CD4-positive, alpha-beta T cell treated with Interleukin-2 at 100 ng/mL for 4 hours (primary cell): Measurements from ENCODE around the gene VTI1A.

Experiments used
- DNase-seq: peaks from one replicate; pipeline ENCODE4 v3.0.0-alpha.2; 2020; ENCODE audit warnings: low spot score

Gene VTI1A

DNA sequence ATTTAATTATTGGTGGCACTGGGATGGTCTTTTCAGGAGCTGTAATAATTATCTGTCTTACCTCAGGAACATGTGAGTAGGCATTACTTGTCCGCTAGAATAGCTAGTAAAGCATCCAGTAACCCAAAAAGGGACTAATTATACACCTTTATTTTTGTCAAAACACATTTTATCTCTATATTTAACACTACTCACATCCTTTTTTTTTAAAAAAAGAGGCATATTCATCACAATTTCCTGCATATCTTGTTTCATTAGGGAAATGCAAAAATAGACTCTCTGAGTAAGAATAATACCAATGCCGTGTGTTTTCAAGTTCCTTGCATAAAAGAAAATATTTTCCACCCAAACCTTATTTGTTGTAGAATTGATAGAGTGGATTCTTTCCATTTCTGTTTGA lies 99.5 kb downstream of the VTI1A start:
- no peak for DNase-seq

- DNase-seq, result no peak
Measured at GRCh38 chr10:112548535-112549276, 101.7 kb downstream of the VTI1A start.

- DNase-seq, result no peak
Measured at GRCh38 chr10:112552593-112553110, 105.6 kb downstream of the VTI1A start.

DNA sequence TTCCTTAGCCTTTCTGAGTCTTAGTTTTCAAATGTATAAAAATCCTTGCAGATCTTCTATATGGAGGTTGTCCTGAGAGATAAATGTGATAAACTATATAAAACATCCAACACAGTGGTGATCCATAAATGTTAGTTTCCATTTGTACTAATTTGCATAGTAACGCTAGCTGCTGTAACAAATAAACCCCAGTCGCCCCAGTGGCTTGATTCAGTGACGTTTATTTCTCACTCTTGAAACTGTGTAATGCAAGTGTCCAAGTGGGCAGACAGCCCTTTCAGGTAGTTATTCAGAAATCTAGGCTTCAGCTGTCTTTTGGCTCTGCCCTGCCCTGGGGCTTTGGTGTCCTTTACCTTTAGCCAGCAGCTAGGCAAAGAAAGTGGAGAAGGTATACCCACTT lies 106.3 kb downstream of the VTI1A start:
- DNase-seq, result no peak

GRCh38 chr10:112554263-112554662 lies 107.2 kb downstream of the VTI1A start:
- no peak for DNase-seq

DNA sequence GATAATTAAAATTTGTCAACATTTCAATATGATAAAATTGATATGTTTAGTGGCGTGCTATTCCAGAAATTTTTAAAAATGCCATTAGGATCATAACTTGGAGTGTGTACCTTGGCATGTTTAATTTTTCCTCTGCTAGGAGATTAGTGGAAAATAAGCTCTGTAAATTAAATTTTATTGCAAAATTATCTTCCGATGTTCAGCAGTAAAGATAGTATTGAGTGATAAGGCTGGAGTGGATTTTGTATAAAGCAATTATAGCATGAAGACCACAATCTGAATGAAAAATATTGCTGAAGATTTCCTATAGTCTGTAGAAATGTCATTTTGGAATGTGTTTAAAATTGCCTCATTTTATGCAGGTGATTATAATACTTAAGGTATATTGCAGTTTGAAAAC lies 110.2 kb downstream of the VTI1A start:
- DNase-seq, result no peak

DNA sequence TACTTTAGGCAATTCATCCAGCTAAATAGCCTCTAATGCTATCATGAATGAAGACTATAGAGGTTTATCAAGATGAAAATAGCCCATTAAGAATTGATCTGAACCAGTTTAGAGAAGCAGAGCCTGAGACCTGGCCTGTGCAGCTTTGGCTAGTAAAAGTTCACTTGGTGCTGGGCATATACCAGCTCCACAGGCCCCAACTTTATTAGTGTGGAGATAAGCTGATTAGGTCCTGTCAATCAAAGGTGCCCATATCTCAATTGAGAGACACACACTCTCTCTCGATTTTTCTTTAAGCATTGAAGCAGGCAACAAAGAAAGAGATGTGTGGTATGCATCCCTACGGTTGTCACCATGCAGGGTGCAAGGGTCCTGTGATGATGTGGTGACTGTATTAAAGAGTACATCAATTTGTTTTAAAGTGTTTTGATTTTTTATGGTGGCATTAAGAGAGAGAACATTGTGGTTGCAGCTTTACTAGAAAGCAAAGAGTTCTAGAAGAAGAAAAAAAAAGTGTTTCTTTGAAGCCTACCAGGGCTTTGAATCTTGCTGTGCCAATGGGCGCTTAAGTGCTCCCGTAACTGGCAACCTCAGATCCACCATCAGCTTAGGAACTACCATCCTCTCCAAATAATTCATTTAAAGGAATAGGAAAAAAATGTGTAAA lies 111.6 kb downstream of the VTI1A start:
- DNase-seq, result no peak

DNA sequence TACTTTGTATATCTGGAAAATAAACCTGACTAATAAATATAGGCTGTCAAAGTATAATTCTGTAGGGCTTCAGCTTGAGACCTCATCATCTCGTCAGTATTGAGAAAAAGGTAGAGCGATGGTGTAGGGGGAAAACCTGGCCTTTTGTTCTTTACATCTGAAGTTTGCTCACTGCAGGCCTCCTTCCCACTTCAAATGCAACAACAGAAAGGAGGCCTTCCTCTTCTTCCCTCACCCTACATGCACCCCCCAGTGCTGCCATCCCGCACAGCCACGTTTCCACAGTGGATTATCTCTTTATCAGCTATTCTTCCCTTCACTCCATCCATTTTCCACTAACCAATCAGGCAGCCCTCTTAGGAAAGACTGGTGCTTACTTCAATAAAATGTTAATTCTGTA lies 112.3 kb downstream of the VTI1A start:
- no peak for DNase-seq

GRCh38 chr10:112562122-112562521 lies 115.1 kb downstream of the VTI1A start:
- DNase-seq, result no peak

DNA sequence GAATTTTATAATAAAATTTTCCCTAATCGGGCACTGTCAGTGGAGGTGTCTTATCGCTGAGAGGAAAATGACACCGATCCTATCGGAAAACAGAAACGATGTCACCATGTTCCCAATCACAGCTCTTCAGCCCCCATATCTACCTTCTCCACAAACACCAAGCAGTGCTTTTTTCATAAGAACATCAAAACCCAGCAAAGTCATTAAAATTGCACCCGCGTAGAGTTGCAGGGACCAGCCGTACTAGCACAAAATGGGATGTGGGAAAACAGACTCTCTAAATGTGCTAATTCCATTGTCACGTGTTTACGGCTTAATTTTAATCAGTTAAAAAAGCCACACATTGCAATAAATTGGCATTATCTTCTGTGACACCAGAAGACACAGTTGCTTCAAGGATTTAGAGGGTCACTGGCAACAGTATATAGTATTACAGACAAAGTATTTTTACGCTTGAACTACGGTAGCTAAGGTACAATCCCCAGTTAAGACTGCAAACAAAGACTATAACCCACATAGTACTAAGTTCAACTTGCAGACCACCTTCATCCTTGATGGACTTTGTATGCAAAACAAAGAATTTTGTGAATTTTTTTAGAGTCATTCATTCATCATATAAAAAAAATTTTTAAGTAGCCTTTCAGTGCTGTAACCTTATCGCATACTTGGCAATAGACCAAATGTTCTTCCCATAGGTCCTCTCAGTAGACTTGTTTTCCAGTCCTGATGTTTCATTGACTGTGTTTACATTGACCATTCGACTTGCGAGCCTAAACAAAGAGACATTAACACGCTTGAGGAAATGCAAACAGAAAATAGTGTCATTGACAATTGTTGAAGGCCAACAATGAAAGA lies 116.0 kb downstream of the VTI1A start:
- DNase-seq, result no peak

GRCh38 chr10:112564337-112564736 lies 117.3 kb downstream of the VTI1A start:
- DNase-seq, result no peak

DNA sequence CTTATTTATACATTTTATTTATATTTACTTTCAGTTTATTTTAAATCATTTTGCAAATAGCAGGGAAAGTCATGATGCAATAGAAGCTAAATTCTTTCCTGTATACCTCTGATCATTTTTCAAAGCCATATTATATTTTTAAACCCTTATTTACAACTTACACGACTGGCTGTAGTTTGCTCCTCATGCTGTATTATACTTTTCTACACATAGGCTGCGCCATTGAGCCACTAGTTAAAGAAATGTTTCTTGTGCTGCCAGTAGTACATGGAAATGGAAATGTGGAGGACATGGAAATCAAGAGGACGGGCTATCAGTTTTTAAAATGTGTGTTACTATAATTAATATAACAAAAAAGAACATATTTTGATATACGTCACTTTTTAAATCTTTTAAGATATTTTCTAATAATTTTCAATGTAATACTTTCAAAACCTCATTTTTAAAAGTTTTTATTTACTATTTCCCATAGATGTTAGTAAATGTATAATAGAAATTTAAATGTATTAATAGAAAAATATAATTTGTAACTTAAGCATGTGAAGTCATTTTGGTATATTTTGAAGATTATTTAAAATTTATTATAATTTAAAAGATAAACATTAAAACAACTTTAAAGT lies 118.5 kb downstream of the VTI1A start:
- peak; percentile 15 for DNase-seq

DNA sequence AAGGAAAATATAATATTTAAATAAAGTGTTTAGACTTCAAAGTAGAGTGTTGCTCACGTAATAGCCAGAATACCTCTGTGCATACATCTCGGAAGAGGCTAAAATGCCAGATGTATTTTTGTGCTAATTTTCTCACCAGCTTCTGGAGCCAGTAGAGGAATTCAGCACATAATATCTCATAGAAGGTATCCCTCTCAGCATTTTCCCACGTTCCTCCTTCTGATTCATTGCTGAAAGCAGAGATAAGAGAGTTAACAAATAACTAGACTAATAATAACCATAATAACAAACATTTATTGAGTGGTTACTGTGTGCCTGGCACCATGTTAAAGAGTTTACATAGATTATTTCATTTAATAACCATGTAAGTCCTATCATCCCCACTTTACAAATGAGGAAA lies 123.6 kb downstream of the VTI1A start:
- DNase-seq, result no peak

- DNase-seq, result no peak
Measured at GRCh38 chr10:112579578-112579977, 132.6 kb downstream of the VTI1A start.

- no peak for DNase-seq
Measured at GRCh38 chr10:112580267-112580666, 133.3 kb downstream of the VTI1A start.

- DNase-seq, result no peak
Measured at GRCh38 chr10:112581921-112582320, 134.9 kb downstream of the VTI1A start.

GRCh38 chr10:112583236-112583939 lies 136.4 kb downstream of the VTI1A start:
- no peak for DNase-seq

DNA sequence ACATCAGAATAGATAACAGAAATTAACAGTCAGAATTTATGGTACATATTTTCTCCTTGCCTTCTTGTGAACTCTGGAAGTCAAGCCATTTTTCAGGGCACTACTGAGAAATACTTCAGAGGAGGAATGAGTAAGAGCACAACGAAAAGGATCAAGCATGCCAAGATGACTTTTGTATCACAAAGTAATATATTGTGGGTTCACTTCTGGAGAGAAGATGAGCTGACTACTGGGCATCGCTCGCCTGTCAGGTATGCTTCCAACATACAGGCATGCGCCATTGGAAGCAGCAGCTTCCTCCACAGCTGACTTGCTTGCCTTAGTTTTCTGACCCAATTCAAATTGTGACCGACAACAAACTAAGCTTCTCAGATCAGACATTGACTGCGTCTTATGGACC lies 137.3 kb downstream of the VTI1A start:
- no peak for DNase-seq

DNA sequence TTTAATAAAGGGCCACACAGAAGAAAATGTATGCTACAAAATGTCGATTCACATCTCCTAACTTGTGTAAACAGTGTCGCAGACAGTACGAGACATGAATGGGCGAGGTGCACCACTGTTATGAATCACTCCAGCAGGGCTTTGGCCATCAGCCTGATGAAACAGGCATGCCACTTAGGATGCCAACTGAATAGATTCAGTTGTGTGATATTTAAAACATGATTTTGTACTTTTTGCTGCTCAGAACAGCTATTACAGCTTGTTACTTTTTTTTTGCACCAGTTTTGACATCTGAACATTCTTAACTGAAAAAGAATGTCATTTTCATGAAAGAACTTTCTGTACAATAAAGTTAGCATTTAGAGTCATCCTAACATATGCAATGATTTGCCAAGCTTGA lies 138.1 kb downstream of the VTI1A start:
- DNase-seq, result no peak

GRCh38 chr10:112585960-112586359 lies 138.9 kb downstream of the VTI1A start:
- no peak for DNase-seq

GRCh38 chr10:112587729-112588128 lies 140.7 kb downstream of the VTI1A start:
- DNase-seq, result no peak
